Fibroblast of skin of right biceps (primary cell): Measurements from ENCODE around the gene GTPBP6.
"Not testable (repeated sequence)": the region's sequence is repeated elsewhere in the genome, so short reads cannot be mapped to it uniquely, and the experiment has no call there.

Experiments
- DNase-seq: peaks from one replicate; pipeline ENCODE4 v3.0.0-alpha.2; 2013

Gene GTPBP6

GRCh38 chrX:351736-352135 lies 33.1 kb upstream of the GTPBP6 start:
- no peak for DNase-seq

GRCh38 chrX:351324-351641 lies 32.7 kb upstream of the GTPBP6 start:
- DNase-seq: not testable (repeated sequence)

GRCh38 chrX:350534-351323 lies 32.1 kb upstream of the GTPBP6 start:
- no peak for DNase-seq

- no peak for DNase-seq
Measured at GRCh38 chrX:350148-350533, 31.5 kb upstream of the GTPBP6 start.

- no peak for DNase-seq
Measured at GRCh38 chrX:349702-350101, 31.1 kb upstream of the GTPBP6 start.

- no peak for DNase-seq
Measured at GRCh38 chrX:349196-349595, 30.6 kb upstream of the GTPBP6 start.

GRCh38 chrX:348461-349117 lies 30.0 kb upstream of the GTPBP6 start:
- no peak for DNase-seq

- DNase-seq: no peak
Measured at GRCh38 chrX:347351-348117, 28.9 kb upstream of the GTPBP6 start.

- DNase-seq: no peak
Measured at GRCh38 chrX:346034-346813, 27.6 kb upstream of the GTPBP6 start.

GRCh38 chrX:345020-345925 lies 26.7 kb upstream of the GTPBP6 start:
- no peak for DNase-seq

GRCh38 chrX:344371-344901 lies 25.8 kb upstream of the GTPBP6 start:
- DNase-seq: no peak

- DNase-seq: no peak
Measured at GRCh38 chrX:341541-342101, 23.0 kb upstream of the GTPBP6 start.

- no peak for DNase-seq
Measured at GRCh38 chrX:340641-341423, 22.2 kb upstream of the GTPBP6 start.

GRCh38 chrX:340121-340520 lies 21.5 kb upstream of the GTPBP6 start:
- DNase-seq: no peak

GRCh38 chrX:338836-339400 lies 20.3 kb upstream of the GTPBP6 start:
- DNase-seq: no peak

- DNase-seq: no peak
Measured at GRCh38 chrX:338281-338835, 19.8 kb upstream of the GTPBP6 start.

GRCh38 chrX:337331-337831 lies 18.8 kb upstream of the GTPBP6 start:
- no peak for DNase-seq

GRCh38 chrX:336227-336626 lies 17.6 kb upstream of the GTPBP6 start:
- DNase-seq: no peak

GRCh38 chrX:335758-336155 lies 17.2 kb upstream of the GTPBP6 start:
- no peak for DNase-seq
